PC-3 (cell line): ENCODE data around the gene USP8.

Experiments used
- CTCF ChIP-seq: fragments of 300-600 bp; sonication (generic); conservative IDR thresholded peaks from 2 replicates; pipeline ENCODE4 v1.5.1; 2017; ENCODE audit warnings: antibody characterized with exemption, low read depth, mild to moderate bottlenecking, low read length
- EZH2 ChIP-seq: fragments of 300-600 bp; sonication (generic); IDR thresholded peaks from one replicate; pipeline ENCODE4 v1.6.1; 2017; ENCODE audit warnings: antibody characterized with exemption, mild to moderate bottlenecking, low read length; ENCODE audit not compliant: unreplicated experiment
- EZH2phosphoT487 ChIP-seq: fragments of 300-600 bp; sonication (generic); IDR thresholded peaks from 2 replicates; pipeline ENCODE4 v1.6.1; 2018; ENCODE audit warnings: mild to moderate bottlenecking, antibody characterized with exemption, low read length, borderline replicate concordance

GRCh38 chr15:50485389-50485788 is 61.2 kb downstream of the USP8 start:
- TF ChIP-seq CTCF (no peak), EZH2phosphoT487 (no peak), EZH2 (no peak)
